Transverse colon (tissue), 4 donors: Measurements from ENCODE around the gene NDC80. TPM values are rescaled to one million over a fixed set of nuclear protein-coding genes. Genes with fewer than 3 reads are reported as not detected.

Source experiments
- DNase-seq: peaks from one replicate; pipeline ENCODE4 v3.0.0-alpha.2; 2019
- H3K27ac ChIP-seq, 4 donors: fragments of 200-600 bp; sonication (generic); 2 replicates each; pipeline ENCODE4 v1.5.1; 2016 to 2018; ENCODE audit warnings: inconsistent platforms in 4 of 4
- H3K27me3 ChIP-seq: fragments of 200-600 bp; sonication (generic); 2 replicates; pipeline ENCODE4 v1.5.1; 2017; ENCODE audit warnings: inconsistent platforms
- H3K36me3 ChIP-seq, 4 donors: fragments of 200-600 bp; sonication (generic); 2 replicates each; pipeline ENCODE4 v1.5.1; 2017 to 2019; ENCODE audit warnings: inconsistent platforms in 4 of 4
- H3K4me1 ChIP-seq, 4 donors: fragments of 200-600 bp; sonication (generic); 2 replicates each; pipeline ENCODE4 v1.5.1; 2017 to 2020; ENCODE audit warnings: inconsistent platforms in 4 of 4
- H3K4me3 ChIP-seq, 4 donors: fragments of 200-600 bp; sonication (generic); 1 replicate in 1 of 4; 2 replicates in 3 of 4; pipeline versions ENCODE4 v1.5.1 to v1.6.1; 2017 to 2019; ENCODE audit warnings: inconsistent platforms in 4 of 4
- H3K9me3 ChIP-seq, 2 donors: fragments of 200-600 bp; sonication (generic); 2 replicates each; pipeline ENCODE4 v1.5.1; 2017 to 2019; ENCODE audit warnings: inconsistent platforms in 2 of 2
- CTCF ChIP-seq, 5 experiments: fragments of 200-600 bp in 3 of 5; fragments of 450-650 bp in 2 of 5; sonication (generic) in 3 of 5; IDR thresholded peaks; 1 replicate in 2 of 5; 2 replicates in 3 of 5; pipeline ENCODE4 v1.5.1; 2016 to 2017; ENCODE audit warnings: antibody characterized with exemption in 5 of 5, inconsistent platforms in 3 of 5, mild to moderate bottlenecking in 2 of 5, moderate library complexity in 1 of 5
- EP300 ChIP-seq: sonication (generic); formaldehyde crosslinking; IDR thresholded peaks from one replicate; pipeline ENCODE4 v1.6.1; 2017; ENCODE audit warnings: antibody characterized with exemption, low read depth
- POLR2A ChIP-seq: fragments of 450-650 bp; IDR thresholded peaks from one replicate; pipeline ENCODE4 v1.6.1; 2016; ENCODE audit warnings: antibody characterized with exemption, mild to moderate bottlenecking, moderate library complexity
- POLR2AphosphoS5 ChIP-seq, 3 donors: sonication (generic); formaldehyde crosslinking; IDR thresholded peaks; one replicate each; pipeline ENCODE4 v1.6.1; 2016; ENCODE audit warnings: antibody characterized with exemption in 3 of 3
- WGBS, 2 donors: methylation state at CpG; one replicate each; pipeline ENCODE4 v1.1.5; 2018; ENCODE audit warnings: low coverage in 1 of 2; 5-methylcytosine and 5-hydroxymethylcytosine counted together
- in situ Hi-C, 4 donors: fragments of 200-750 bp; cut with MboI; loops; one replicate each; pipeline versions ENCODE4 v1.15.0 to v1.15.1; 2017; ENCODE audit warnings: low sequenced_read_pairs in 3 of 4, low pct_ligation_motif_present in 1 of 4, low pct_unique_long_range_greater_than_20kb in 1 of 4
- intact Hi-C: fragments of 100-400 bp; cut with DNase I; formaldehyde crosslinking; loops from one replicate; pipeline ENCODE4 v1.15.1; 2023; ENCODE audit warnings: low total_unique reads
- total RNA-seq, 4 donors: library from RNA; depleted of rRNA; stranded (reverse); fragments of >200 nt; gene quantifications; one replicate each; pipeline ENCODE4 v1.1.0, GENCODE V29; 2016

The NDC80 gene
- total RNA-seq, 4 donors from 2014 or later: 0.96 to 1.9 (median 1.6) TPM; not detected in 1

- H3K27ac ChIP-seq: no peak overlapping the region
- intact Hi-C loops: no loop called here
- TF ChIP-seq CTCF (IDR thresholded peaks at IDR 0.05): no peak
- no peak for TF ChIP-seq EP300
These were observed 56.5 kb downstream of the NDC80 start for GRCh38 chr18:2627821-2628276.

GRCh38 chr18:2629003-2629402 is 57.6 kb downstream of the NDC80 start:
- no peak overlapping the region for H3K27ac ChIP-seq

More at GRCh38 chr18:2627821-2628276, 56.5 kb downstream of the NDC80 start:
- in situ Hi-C loops: no loop called here
- Histone ChIP-seq H3K9me3 (no peaks in the 10 kb centered on the region), H3K4me1 (peaks cover 0 to under 1% (median 0%) of the 10 kb centered on the region in 4 donors), H3K27me3 (no peaks in the 10 kb centered on the region), H3K4me3 (no peak overlapping the region), H3K36me3 (no peaks in the 10 kb centered on the region)
- WGBS, 2 donors: 96% methylated on average over 1 of the region's 1 CpG; no CpG with 5 or more reads in 1 of the 2 donors
- no peak for DNase-seq

GRCh38 chr18:2635586-2635985 is 64.2 kb downstream of the NDC80 start:
- 86 to 100% methylated on average over 1 of the region's 1 CpG for WGBS, 2 donors
- Histone ChIP-seq H3K27ac (peak overlapping the region; percentile 83 to 96 (median 88)), H3K27me3 (no peaks in the 10 kb centered on the region), H3K36me3 (no peaks in the 10 kb centered on the region), H3K9me3 (no peaks in the 10 kb centered on the region), H3K4me3 (no peak overlapping the region), H3K4me1 (peaks cover 0 to 46% (median 22%) of the 10 kb centered on the region in 4 donors)
- no peak for DNase-seq
- intact Hi-C loops: no loop called here
- in situ Hi-C loops: no loop called here
- TF ChIP-seq POLR2AphosphoS5 (IDR thresholded peaks at IDR 0.05): no peak
- no peak for TF ChIP-seq CTCF (IDR thresholded peaks at IDR 0.05)
- no peak for TF ChIP-seq POLR2A
- no peak for TF ChIP-seq EP300

More at GRCh38 chr18:2629003-2629402, 57.6 kb downstream of the NDC80 start:
- H3K27me3 ChIP-seq: no peaks in the 10 kb centered on the region
- H3K36me3 ChIP-seq: no peaks in the 10 kb centered on the region
- intact Hi-C loops (no loop called here), in situ Hi-C loops (no loop called here)
- H3K4me3 ChIP-seq: no peak overlapping the region
- H3K9me3 ChIP-seq: no peaks in the 10 kb centered on the region
- WGBS, 2 donors: 60 to 81% methylated on average over 1 to 2 of the region's 2 CpGs
- no peak for TF ChIP-seq EP300
- no peak for TF ChIP-seq POLR2AphosphoS5 (IDR thresholded peaks at IDR 0.05)
- TF ChIP-seq CTCF (IDR thresholded peaks at IDR 0.05): no peak
- TF ChIP-seq POLR2A: no peak
- DNase-seq: no peak
- H3K4me1 ChIP-seq: peaks cover 0 to 4% (median 2%) of the 10 kb centered on the region in 4 donors

- peak; percentile 87 for DNase-seq
- Histone ChIP-seq H3K36me3 (no peaks in the 10 kb centered on the region), H3K9me3 (no peaks in the 10 kb centered on the region), H3K27ac (peak overlapping the region; percentile 83 to 96 (median 88)), H3K4me1 (peaks cover 0 to 50% (median 23%) of the 10 kb centered on the region in 4 donors), H3K27me3 (no peaks in the 10 kb centered on the region), H3K4me3 (peak overlapping the region in 1 of 4 donors; percentile 36)
- peak in 2 of 3 donors; percentile 4 to 26 for TF ChIP-seq POLR2AphosphoS5 (IDR thresholded peaks at IDR 0.05)
- TF ChIP-seq EP300: no peak
- intact Hi-C loops: no loop called here
- in situ Hi-C loops: no loop called here
- 25 to 40% methylated on average over 2 to 9 of the region's 9 CpGs for WGBS, 2 donors
These were observed 64.8 kb downstream of the NDC80 start for GRCh38 chr18:2636126-2636631.
